Caco-2 (cell line): ENCODE results near the gene SORCS2. TPM values are rescaled to one million over a fixed set of nuclear protein-coding genes. Genes with fewer than 3 reads are reported as not detected.

Source experiments
- BruUV-seq: library from RNA; stranded (reverse); fragments of 400-500 nt; replicated peaks from 2 replicates; lab custom pipeline; 2021; lab: Mats Ljungman, UMichigan
- CTCF ChIA-PET: fragments of 300-600 bp; sonication (Branson Sonifier 250); formaldehyde crosslinking; loops from one replicate; lab custom pipeline; 2022; ENCODE audit warnings: antibody characterized with exemption; lab: Charles Lee
- POLR2A ChIA-PET: fragments of 300-600 bp; sonication (Branson Sonifier 250); formaldehyde crosslinking; loops from one replicate; lab custom pipeline; 2022; ENCODE audit warnings: antibody characterized with exemption; lab: Charles Lee
- DNase-seq, 2 experiments: peaks; one replicate each; pipeline versions ENCODE4 v3.0.0 to v3.0.0-alpha.2; 2020 to 2022
- H3K27me3 ChIP-seq: replicated peaks from 2 replicates; pipeline ENCODE4 v1.6.0; 2011; ENCODE audit warnings: low read length; ENCODE audit not compliant: control insufficient read depth, insufficient read depth
- H3K36me3 ChIP-seq: 2 replicates; pipeline ENCODE4 v1.5.1; 2011; ENCODE audit warnings: low read length; ENCODE audit not compliant: control insufficient read depth, insufficient read depth
- H3K4me1 ChIP-seq: fragments of 250-450 bp; sonication (Bioruptor Pico); 2 replicates; pipeline ENCODE4 v1.5.1; 2020; ENCODE audit warnings: mild to moderate bottlenecking
- H3K4me3 ChIP-seq: 2 replicates; pipeline ENCODE4 v1.5.1; 2011; ENCODE audit warnings: low read depth, mild to moderate bottlenecking, control low read depth, low read length
- H3K9me3 ChIP-seq: fragments of 250-450 bp; sonication (Bioruptor Pico); 2 replicates; pipeline ENCODE4 v1.5.1; 2020; ENCODE audit warnings: mild to moderate bottlenecking, moderate library complexity
- H3K27ac Mint-ChIP-seq: one replicate; pipeline ENCODE4 v1.8.0; 2022; ENCODE audit warnings: mixed read lengths; ENCODE audit not compliant: unreplicated experiment
- H3K27me3 Mint-ChIP-seq: one replicate; pipeline ENCODE4 v1.8.0; 2022; ENCODE audit warnings: mixed read lengths; ENCODE audit not compliant: insufficient read depth, unreplicated experiment
- H3K36me3 Mint-ChIP-seq: one replicate; pipeline ENCODE4 v1.8.0; 2022; ENCODE audit warnings: mild to moderate bottlenecking, mixed read lengths; ENCODE audit not compliant: insufficient read depth, unreplicated experiment
- H3K4me1 Mint-ChIP-seq: one replicate; pipeline ENCODE4 v1.8.0; 2022; ENCODE audit warnings: low read depth, mixed read lengths; ENCODE audit not compliant: unreplicated experiment
- H3K4me3 Mint-ChIP-seq: one replicate; pipeline ENCODE4 v1.8.0; 2022; ENCODE audit warnings: mild to moderate bottlenecking, moderate library complexity, mixed read lengths; ENCODE audit not compliant: unreplicated experiment
- H3K9me3 Mint-ChIP-seq: one replicate; pipeline ENCODE4 v1.8.0; 2022; ENCODE audit warnings: mixed read lengths; ENCODE audit not compliant: unreplicated experiment
- intact Hi-C: fragments of 100-400 bp; cut with micrococcal nuclease; formaldehyde crosslinking; loops from one replicate; pipeline ENCODE4 v1.10.0; 2022; ENCODE audit not compliant: unreplicated experiment
- total RNA-seq: library from RNA; stranded (reverse); gene quantifications from 2 replicates; pipeline ENCODE4 v1.2.3, GENCODE V29; 2022
- TF ChIP-seq, protein P1 (sequence below), 2 experiments: fragments of 200-600 bp in 1 of 2; IDR thresholded peaks; 1 replicate in 1 of 2; 2 replicates in 1 of 2; pipeline versions ENCODE4 v1.5.1 to v1.8.0; 2011 to 2022; ENCODE audit warnings: antibody characterized with exemption in 1 of 2, control low read depth in 1 of 2, inconsistent platforms in 1 of 2, low read depth in 1 of 2, low read length in 1 of 2, mild to moderate bottlenecking in 1 of 2, moderate library complexity in 1 of 2; ENCODE audit not compliant: insufficient read depth in 1 of 2, severe bottlenecking in 1 of 2, unreplicated experiment in 1 of 2

The SORCS2 gene
- total RNA-seq, 1 experiment from 2014 or later, result 1.6 TPM

DNA sequence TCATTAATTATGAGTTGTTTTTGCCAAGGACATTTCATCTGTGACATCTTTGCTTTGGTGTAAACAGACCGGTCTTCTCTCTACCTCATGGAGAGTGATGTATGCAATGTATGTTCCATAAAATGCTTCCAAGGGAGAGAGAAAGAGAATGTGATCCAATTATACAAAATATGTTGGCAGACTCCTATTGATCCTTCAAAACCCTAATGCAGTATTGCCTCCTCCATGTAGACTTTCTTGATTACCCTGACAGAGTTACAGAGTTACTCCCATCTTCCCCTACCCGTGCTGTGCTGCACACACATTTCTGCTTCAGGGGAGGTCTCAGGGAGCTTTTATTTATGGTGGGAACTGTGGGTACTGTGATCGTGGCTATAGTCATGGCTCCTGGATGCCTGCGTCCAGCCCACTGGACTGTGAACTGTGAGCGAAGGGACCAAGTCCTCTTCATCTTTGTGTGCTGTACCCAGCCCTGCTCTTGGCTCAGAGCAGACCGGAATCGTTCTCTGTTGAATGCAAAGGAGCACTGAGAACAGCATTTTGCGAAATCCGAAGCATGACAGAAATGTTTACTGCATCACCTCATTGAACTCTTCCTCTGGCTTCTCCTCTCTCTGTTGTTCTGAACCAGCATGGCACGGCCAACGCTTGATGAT lies 32.7 kb downstream of the SORCS2 start:
- BruUV-seq, result no TSS peak
- H3K36me3 ChIP-seq, result no peaks in the 10 kb centered on the region; the same call in 1 of the 2 replicates
- CTCF ChIA-PET, result no interaction called here
- TF ChIP-seq, protein P1, sequence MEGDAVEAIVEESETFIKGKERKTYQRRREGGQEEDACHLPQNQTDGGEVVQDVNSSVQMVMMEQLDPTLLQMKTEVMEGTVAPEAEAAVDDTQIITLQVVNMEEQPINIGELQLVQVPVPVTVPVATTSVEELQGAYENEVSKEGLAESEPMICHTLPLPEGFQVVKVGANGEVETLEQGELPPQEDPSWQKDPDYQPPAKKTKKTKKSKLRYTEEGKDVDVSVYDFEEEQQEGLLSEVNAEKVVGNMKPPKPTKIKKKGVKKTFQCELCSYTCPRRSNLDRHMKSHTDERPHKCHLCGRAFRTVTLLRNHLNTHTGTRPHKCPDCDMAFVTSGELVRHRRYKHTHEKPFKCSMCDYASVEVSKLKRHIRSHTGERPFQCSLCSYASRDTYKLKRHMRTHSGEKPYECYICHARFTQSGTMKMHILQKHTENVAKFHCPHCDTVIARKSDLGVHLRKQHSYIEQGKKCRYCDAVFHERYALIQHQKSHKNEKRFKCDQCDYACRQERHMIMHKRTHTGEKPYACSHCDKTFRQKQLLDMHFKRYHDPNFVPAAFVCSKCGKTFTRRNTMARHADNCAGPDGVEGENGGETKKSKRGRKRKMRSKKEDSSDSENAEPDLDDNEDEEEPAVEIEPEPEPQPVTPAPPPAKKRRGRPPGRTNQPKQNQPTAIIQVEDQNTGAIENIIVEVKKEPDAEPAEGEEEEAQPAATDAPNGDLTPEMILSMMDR (IDR thresholded peaks at IDR 0.05; ENCODE audit: insufficient read depth in 1 of 2, low read depth in 1 of 2, low read length in 1 of 2, severe bottlenecking in 1 of 2, unreplicated experiment in 1 of 2), result no peak
- no peaks in the 10 kb centered on the region for H3K36me3 Mint-ChIP-seq
- no peaks in the 10 kb centered on the region for H3K27me3 Mint-ChIP-seq
- intact Hi-C loops, result no loop called here
- no peak overlapping the region for H3K4me3 ChIP-seq
- DNase-seq, result no peak
- no peaks in the 10 kb centered on the region for H3K4me1 ChIP-seq
- no peak overlapping the region for H3K27ac Mint-ChIP-seq
- H3K27me3 ChIP-seq, result no peaks in the 10 kb centered on the region
- H3K9me3 Mint-ChIP-seq, result no peaks in the 10 kb centered on the region
- no peak overlapping the region for H3K4me3 Mint-ChIP-seq
- POLR2A ChIA-PET, result no interaction called here
- no peaks in the 10 kb centered on the region for H3K9me3 ChIP-seq
- no peaks in the 10 kb centered on the region for H3K4me1 Mint-ChIP-seq

DNA sequence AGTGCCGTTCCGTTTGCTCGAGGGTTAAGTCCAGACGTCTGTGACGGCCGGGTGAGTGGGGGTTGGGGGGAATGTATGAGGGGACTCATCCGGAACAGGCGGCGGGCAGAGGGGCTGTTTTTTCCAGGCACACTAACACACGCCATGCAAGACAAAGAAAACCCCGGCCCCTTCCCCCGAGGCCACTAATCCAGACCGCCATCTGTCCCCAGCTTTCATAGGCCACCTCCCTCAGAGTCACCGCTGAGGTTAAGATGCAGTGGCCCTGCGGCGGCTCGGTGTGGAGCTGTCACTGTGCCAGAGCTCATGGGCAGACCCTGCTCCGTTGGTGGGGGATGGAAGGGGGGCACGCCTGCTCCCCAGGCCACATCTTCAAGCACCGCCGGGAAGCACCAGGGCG lies 34.1 kb downstream of the SORCS2 start:
- Histone ChIP-seq H3K27me3 (no peaks in the 10 kb centered on the region), H3K9me3 (no peaks in the 10 kb centered on the region), H3K4me1 (no peaks in the 10 kb centered on the region), H3K36me3 (no peaks in the 10 kb centered on the region; the same call in 1 of the 2 replicates), H3K4me3 (no peak overlapping the region)
- Mint-ChIP-seq H3K9me3 (no peaks in the 10 kb centered on the region), H3K4me3 (no peak overlapping the region), H3K27ac (no peak overlapping the region), H3K4me1 (no peaks in the 10 kb centered on the region), H3K36me3 (no peaks in the 10 kb centered on the region), H3K27me3 (no peaks in the 10 kb centered on the region)
- ChIA-PET POLR2A (no interaction called here), CTCF (interaction anchor here (0.6 kb wide), 1 partner anchor 733 kb away, joined by 3 read pairs; no protein-coding TSS in a partner anchor)
- TF ChIP-seq, protein P1 (IDR thresholded peaks at IDR 0.05; ENCODE audit: insufficient read depth in 1 of 2, low read depth in 1 of 2, low read length in 1 of 2, severe bottlenecking in 1 of 2, unreplicated experiment in 1 of 2), result no peak
- intact Hi-C loops, result no loop called here
- BruUV-seq, result no TSS peak
- DNase-seq, result no peak

DNA sequence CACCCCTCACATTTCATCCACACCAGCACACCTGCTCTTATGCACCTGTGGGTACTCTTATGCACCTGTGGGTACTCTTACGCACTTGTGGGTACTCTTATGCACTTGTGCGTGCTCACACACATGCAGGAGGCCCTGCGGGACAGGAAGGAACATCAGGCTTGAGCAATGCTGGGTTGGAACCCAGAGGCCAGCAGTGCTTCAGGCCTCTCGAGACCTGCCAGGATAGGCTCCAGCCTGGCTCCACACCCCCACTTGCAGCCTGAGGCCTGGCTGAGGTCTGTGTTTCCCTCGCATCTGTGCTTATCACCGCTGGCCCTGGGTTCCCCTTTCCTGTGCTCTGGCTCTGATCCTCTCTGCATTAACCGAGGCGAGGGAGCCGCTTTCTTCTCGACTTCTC lies 34.7 kb downstream of the SORCS2 start:
- no peaks in the 10 kb centered on the region for H3K27me3 ChIP-seq
- DNase-seq, result no peak
- BruUV-seq, result no TSS peak
- intact Hi-C loops, result no loop called here
- CTCF ChIA-PET, result no interaction called here
- H3K4me3 Mint-ChIP-seq, result no peak overlapping the region
- H3K9me3 Mint-ChIP-seq, result no peaks in the 10 kb centered on the region
- no peaks in the 10 kb centered on the region for H3K27me3 Mint-ChIP-seq
- no peak overlapping the region for H3K27ac Mint-ChIP-seq
- no peaks in the 10 kb centered on the region for H3K4me1 Mint-ChIP-seq
- no peak overlapping the region for H3K4me3 ChIP-seq
- H3K36me3 Mint-ChIP-seq, result no peaks in the 10 kb centered on the region
- POLR2A ChIA-PET, result no interaction called here
- H3K4me1 ChIP-seq, result no peaks in the 10 kb centered on the region
- H3K36me3 ChIP-seq, result no peaks in the 10 kb centered on the region; the same call in 1 of the 2 replicates
- H3K9me3 ChIP-seq, result no peaks in the 10 kb centered on the region
- TF ChIP-seq, protein P1 (IDR thresholded peaks at IDR 0.05; ENCODE audit: insufficient read depth in 1 of 2, low read depth in 1 of 2, low read length in 1 of 2, severe bottlenecking in 1 of 2, unreplicated experiment in 1 of 2), result no peak
